ENCODE measurements around the gene HOXD13.

The HOXD13 gene

GRCh38 chr2:176106581-176107539 is 14.3 kb downstream of the HOXD13 start, which contains the start of gene HOXD11:
Gene HOXD11, plus strand, starts transcription at chr2:176107280. Its CDS starts 76 bp downstream, at chr2:176107356.
- DNase-seq: no peak

DNA sequence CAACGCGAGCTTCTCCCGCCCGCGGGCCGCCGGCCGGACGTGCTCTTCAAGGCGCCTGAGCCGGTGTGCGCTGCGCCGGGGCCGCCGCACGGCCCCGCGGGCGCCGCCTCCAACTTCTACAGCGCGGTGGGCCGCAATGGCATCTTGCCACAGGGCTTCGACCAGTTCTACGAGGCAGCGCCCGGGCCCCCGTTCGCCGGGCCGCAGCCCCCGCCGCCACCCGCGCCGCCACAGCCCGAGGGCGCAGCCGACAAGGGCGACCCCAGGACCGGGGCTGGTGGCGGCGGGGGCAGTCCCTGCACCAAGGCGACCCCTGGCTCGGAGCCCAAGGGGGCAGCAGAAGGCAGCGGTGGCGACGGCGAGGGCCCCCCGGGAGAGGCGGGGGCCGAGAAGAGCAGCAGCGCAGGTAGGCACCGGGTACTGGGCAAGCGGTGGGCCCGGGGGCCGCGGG is 15.2 kb downstream of the HOXD13 start:
- DNase-seq: no peak

- DNase-seq: no peak
Observed at GRCh38 chr2:176109192-176109901, 16.8 kb downstream of the HOXD13 start.

DNA sequence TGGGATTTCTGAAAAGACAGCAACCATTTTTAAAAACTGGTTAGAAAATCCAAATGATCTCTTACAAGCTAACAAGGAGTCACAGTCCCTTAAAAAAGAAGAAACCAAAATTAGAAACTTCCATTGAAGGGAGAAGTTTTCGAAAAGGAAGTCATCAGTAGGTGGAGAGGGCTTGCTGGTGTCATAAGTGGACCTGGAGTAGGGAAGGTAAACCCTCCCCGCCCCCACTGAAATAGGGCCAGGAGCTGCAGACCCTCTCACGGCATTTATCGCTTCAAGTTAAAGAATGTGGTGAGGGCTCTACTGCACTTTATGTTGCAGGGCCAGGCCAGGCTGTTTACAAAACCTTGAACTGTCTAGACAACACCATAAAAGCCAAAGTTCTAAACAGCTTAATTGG is 17.4 kb downstream of the HOXD13 start:
- DNase-seq: no peak

DNA sequence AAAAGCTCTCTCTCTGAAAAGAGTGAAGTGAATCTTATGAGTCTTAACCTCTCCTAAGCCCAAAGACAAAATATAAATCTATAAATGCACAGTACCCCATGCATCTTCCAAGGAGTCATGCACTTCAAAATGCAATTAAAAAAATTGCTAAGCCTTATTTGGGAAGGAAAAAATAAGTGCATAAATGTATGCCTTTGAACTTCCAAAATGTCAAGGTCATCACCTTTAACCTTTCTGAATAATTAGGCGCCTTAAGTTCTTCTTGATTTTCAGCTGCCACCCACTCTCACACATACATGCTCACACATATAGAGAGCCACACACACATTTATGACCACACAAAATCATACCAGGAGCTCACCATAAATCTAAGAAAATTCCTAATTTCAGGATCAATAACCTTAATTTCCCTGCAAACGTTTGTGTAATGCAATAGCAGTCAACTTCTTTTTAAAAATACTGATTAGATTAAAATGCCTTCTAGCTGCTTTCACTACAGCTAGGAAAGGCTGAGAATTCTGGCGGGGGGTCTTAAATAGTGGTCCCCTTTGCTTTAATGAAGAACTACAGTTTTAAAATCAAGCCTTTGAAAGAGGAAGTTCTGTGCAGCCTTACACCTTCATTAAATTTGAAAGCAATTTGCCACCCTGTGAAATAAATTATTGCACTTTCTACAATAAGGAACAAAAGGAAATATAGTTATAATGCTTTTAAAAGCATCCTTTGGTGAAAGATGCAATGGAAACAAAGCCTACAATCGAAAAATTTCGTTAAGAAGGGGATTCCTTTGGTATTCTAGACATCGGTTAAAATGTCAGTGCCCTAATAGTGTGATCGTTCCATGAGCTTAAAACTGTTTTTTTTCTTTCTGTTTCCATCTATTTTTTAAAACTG is 18.1 kb downstream of the HOXD13 start:
- DNase-seq: no peak

- DNase-seq: no peak
Observed at GRCh38 chr2:176111309-176111663, 18.8 kb downstream of the HOXD13 start.

DNA sequence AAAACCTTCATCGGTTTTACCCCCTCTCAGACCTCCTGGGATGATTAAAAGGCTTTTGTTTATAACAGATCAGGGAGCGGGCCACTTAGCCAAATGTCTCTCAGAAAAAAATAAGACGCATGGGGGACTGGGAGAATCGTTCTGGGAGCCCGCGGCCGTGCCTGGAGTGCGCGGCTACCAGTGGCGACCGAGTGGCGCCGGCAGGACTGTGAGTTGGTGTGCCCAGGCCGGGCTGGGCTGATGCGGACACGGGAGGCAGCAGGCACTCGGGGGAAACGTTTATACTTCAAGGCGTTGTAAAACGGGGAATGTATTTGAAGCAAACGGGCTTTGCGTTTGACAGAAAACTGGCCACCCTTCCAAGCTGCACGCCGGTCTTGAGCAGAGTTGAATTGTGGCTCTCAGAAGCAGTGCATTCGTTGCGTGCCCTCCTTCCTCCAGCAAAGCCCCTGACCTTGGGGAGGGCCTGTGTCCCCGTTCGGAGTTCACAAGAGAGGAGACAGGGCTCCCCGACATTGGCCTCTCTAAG is 19.4 kb downstream of the HOXD13 start:
- no peak for DNase-seq

DNA sequence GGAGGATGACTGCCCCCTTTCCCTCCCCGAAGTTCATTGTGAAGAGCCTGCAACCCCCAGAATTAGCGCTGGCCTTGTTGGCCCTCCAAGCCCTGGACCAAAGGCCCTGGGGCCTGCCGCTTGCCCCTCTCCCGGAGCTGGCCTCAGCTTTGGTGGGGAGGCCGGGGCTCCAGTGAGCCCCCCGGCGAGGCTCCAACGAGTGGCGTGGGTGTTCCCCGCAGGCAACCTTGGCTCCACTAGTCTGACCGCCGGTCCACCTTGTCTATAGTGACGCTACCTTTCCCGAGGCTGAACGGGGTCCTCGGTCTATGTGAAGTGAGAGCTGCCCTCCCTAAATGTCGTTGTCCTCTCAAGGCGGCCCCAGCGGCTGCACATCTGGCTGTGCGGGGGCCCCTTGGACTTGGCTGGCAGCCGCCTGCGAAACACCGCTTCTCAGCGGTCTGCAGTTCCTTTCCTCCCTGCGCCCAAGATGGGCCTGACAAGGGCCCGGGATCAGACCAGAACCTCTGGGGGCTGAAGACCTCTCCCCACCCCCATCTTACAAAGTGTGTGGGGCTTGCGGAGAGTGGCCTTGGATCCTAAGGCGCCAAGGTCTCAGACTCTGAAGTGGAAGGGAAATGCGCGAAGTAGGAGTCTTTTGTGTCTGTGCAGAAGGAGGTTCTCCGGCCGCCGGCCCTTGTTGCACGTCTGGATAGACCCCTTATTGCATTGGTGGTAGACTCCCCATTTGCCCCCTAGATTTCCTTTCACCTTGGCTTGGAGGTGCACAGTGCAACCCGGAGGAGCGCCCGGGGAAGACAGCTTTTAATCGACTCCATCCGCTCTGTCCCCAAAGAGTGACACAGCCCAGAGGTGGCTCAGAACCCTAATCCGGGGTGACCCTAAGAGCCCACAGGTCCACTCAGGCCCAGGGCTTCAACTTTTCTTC is 20.1 kb downstream of the HOXD13 start:
- no peak for DNase-seq

- no peak for DNase-seq
Observed at GRCh38 chr2:176114120-176114929, 21.8 kb downstream of the HOXD13 start.

DNA sequence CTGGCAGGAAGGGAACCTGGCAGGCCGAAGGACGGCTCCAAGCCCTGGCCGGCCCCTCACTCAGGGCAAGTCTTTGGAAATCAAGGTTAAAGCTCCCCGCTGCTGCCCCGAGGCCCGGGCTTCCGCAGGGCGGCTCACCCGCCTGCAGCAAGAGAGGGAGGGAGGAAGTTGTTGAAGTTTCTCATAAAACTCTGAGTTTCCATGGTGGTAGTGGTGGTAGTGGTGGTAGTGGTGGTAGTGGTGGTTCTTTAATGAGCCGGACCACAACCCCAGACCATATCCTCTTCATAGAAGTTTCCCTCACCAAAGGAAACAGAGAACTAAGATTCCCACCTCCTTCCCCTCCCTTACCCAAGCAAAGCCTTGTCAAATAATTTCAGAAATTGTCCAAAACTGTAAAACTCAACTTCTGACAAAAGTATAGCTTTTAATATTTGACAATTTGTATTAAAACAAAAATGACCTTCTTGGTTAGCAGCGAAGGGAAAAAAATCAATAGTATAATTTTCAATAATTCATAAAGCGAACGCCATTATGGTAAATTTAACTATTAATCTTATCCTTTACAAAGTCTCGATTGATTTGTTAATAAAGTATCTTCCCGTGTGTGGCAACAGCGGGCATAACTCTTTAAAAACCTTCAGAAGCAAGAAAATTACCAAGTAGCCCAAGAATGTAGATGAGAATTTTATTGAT is 22.6 kb downstream of the HOXD13 start:
- DNase-seq: no peak

DNA sequence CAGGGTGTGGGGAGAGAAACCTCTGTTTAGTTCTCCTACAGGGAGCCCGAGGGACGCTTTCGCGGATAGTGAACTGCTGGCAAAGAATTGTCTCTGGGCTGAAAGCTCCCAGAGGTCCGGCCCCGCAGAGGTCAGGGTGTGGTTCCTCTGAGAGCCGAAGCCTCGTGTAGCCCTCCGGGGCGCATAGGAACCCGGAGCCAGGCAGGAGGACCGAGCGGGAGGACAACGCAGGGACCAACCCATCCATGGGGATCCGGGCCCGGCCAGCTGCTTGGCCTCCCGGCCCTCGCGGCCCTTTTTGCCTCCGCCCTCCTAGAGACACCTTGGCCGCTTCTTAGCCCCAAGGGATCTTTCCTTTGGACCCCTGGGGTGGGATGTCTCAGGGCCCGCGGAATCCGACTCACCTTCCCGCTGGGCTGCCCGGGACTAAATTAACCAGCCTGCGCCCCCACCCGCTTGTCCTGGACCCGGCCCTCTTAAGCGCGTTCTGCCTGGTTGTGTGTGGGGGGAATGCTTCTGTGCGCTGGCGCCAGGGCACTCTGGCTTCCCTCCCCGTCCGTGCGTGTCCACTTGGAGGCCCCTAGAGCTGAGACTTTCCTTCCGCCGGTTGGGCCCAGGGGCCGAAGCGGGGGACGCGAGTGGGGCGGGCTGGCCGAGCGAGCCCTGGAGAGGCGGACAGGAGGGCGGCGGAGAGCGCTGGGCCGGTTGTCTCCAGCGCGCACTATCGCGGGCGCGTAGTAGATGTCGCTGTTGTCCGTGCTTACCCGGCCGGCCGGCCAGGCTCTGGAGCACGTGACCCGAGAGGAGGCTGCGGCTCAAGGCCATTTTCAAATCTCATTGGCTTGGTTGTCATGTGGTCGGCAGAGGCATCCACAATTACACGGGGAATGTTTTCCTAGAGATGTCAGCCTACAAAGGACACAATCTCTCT is 23.6 kb downstream of the HOXD13 start, which contains the start of gene HOXD10:
Gene HOXD10, plus strand, starts transcription at position 896 of the 931 bp plus-strand sequence. CDS start 56 bp downstream, outside the sequence.
- DNase-seq: no peak

DNA sequence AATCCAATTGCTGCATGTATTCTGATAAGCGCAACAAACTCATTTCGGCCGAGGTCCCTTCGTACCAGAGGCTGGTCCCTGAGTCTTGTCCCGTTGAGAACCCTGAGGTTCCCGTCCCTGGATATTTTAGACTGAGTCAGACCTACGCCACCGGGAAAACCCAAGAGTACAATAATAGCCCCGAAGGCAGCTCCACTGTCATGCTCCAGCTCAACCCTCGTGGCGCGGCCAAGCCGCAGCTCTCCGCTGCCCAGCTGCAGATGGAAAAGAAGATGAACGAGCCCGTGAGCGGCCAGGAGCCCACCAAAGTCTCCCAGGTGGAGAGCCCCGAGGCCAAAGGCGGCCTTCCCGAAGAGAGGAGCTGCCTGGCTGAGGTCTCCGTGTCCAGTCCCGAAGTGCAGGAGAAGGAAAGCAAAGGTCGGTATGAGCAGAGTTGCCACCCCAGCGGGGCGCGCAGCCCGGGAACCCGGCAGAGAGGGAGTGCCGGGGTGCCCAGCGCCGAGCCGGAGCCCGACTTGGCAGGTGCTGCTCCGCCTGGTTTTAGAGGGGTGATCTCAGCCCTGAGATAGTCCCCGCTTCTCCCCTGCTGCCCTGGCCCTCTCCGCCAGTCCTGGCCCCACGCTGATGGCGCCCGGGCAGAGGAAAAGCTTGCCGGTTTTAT is 24.8 kb downstream of the HOXD13 start:
- DNase-seq: no peak

DNA sequence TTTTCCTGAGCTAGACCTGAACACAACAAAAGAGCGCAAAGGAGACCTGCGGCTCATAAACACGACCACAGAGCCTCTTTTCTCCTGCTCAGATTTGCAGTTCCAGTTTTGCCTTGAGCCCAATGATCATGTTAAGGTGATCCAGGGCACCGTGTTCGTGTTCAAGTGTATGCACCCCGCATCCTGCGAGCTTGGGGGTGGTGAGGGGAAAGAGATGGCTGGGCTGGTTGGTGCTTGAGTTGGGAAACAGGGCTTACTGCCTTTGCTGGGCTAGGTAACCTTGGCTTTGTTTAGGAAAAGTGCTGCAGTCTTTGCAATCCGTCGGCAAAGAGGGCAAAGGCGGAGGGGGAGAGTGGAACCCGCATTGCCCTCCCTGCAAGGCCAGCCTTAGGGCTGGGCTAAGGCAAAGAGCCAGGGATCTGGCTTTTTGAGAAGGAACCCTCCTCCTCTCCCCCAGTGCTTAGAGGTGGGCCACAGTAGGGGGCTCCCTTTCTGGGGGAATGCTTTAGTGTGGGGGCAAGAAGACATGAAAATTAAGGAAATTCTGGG is 25.4 kb downstream of the HOXD13 start:
- DNase-seq: no peak

DNA sequence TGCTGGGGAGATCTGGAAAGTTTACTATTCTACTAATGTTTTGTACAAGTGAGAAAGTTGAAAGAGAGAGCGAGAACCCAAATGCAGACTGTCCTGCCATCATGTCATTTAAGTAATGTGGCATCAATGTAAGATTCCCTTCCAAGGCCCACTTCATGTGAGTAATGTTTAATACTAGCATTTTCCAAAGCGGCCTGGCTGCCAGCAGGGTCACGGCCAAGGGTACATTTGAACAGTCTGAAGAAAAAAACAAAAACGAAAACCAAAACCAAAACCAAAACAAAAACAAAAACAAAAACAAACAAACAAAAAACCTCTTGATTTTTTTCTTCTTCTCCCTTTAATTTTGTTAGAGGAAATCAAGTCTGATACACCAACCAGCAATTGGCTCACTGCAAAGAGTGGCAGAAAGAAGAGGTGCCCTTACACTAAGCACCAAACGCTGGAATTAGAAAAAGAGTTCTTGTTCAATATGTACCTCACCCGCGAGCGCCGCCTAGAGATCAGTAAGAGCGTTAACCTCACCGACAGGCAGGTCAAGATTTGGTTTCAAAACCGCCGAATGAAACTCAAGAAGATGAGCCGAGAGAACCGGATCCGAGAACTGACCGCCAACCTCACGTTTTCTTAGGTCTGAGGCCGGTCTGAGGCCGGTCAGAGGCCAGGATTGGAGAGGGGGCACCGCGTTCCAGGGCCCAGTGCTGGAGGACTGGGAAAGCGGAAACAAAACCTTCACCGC is 26.2 kb downstream of the HOXD13 start:
- no peak for DNase-seq

- no peak for DNase-seq
Observed at GRCh38 chr2:176120364-176121189, 28.1 kb downstream of the HOXD13 start.

All from midbrain (tissue), 1 donor.